Ammon's horn (tissue), 1 donor: Measurements from ENCODE around the gene SMARCAL1.

Source experiments
- DNase-seq: peaks from one replicate; pipeline ENCODE4 v3.0.0-alpha.2; 2016; ENCODE audit warnings: low spot score

SMARCAL1 gene

DNA sequence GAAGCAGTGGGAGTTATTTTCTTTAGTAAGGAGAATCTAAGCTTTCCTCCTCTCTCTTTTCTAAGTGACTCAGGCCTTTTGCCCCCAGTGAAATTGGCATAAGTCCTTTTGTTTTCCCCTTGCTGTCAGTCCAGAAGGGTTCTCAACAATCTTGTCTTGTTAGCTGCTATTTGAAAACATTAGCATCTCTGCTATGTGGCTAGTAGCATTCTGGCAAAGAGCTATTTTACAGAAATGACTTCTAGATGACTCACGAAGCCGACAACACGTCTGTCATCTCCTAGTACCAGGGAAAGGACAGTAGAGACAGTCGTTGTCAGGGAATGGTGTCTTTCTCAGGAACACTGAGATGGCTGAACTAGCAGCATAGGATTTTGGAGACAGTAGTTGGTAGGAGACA, 14.7 kb downstream of the SMARCAL1 start:
- DNase-seq: peak; percentile 43

DNA sequence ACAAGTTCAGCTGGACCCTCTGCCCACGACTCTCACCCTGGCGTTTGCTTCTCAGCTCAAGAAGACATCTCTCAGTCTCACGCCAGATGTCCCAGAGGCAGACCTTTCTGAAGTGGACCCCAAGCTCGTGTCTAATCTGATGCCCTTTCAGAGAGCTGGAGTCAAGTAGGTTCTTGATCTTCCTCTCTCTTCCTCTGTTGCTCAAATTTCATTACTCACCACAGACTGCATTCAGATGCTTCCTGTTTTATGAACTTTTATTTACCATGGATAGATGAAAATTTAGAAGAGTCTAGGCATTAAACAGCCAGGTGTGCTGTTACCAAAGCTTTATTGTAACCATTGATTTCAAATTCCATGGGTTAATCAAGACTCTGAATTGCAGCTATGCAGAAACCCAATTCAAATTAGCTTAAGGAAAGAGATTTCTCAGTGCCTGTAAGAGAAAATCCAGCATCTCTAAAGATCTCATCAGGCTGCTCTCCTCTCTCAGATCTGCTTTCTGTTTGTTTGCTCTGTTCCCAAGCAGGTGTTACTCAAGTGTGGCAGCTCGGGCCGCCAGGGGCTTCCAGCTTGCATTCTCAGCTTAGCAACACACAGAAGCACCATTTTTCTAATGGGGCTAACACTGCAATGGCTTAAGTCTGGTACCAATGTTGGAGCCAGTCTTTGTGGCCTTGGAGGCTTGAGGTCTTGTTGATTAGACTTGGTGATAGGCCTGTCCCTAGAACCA, 16.5 kb downstream of the SMARCAL1 start:
- no peak for DNase-seq

DNA sequence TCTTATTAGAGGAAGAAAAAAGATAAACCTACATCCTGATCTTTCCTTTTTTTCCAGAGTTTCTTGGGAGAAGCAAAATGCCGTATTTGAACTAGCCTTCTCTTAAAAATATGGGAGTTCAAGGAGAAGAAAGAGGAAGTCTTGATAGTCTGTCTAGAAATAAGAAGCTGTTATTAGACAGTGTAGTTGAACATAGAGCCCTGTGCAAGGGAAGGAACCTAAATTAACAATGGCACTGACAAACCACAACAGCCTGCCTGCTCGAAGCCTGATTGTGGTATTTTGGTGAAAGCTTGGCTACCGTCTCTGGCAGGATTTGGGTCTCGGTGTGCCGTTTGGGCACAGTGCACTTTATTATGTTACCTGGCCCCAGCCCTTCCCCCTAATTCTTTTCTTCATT, 17.1 kb downstream of the SMARCAL1 start:
- no peak for DNase-seq

DNA sequence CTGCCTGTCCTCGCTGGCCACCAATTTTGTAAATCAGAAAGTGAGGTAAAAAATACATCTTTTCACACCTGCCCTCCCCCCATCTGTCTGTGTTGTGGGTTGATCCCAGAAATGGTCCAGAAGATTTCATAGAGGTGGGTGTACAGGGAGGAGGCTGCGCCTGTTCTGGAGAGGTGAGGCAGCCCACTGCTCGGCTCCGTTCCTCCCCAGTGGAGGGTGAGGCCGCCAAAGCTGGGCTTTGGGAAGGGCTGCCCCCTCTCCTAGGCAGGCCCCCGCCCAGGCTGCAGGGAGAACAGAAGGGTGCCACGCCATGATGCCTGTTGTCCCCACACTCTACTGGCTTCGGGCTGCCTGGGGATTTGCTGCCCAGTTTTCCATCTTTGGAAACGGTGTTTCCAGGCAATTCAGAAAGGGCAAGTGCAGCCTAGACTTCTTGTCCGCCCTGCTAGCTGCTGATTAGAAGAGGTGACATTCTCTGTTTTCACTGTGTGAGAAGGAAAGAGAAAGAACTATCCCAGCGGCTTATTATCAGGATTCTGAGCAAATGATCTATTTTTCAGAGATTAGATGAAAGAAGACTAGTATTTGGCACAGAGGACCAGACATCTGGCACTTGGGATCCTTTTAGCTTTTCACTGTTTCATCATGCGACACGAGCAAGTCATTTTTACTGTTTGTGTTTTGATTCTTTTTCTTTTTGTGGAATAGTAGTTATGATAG, 18.7 kb downstream of the SMARCAL1 start:
- DNase-seq: peak; percentile 32

DNA sequence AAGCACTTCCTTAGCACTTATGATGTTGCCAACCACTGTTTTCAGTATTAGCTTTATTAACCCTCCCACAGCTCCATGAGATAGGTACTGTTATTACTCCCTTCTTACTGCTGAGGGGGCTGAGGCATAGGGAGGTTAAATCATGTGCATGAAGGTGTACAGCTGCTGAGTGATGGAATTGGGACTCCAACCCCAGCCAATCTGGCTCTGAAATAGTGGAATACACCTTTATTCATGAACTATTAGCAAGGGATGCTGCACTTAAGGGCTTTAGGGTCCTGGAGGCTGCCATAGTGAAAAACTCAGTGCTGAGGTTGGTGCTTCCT, 19.2 kb downstream of the SMARCAL1 start:
- no peak for DNase-seq

DNA sequence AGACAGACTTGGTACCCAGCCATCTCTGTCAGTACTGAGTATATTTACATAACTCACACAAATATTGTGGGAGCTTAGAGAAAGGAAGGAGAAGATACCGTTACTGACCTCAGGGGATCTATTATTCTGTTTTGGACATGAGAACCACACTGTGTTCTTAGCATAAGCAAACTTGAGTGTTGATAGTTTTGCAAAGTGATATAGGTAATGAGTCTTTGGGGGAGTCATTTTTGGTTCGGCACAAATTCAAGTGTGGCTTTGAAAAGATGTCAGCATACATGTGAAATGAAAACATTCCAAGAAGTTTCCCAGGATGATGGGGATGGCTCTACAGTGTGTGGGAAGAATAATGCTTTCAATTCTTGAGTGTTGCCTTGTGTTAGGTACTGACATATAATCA, 24.1 kb downstream of the SMARCAL1 start:
- DNase-seq: no peak

DNA sequence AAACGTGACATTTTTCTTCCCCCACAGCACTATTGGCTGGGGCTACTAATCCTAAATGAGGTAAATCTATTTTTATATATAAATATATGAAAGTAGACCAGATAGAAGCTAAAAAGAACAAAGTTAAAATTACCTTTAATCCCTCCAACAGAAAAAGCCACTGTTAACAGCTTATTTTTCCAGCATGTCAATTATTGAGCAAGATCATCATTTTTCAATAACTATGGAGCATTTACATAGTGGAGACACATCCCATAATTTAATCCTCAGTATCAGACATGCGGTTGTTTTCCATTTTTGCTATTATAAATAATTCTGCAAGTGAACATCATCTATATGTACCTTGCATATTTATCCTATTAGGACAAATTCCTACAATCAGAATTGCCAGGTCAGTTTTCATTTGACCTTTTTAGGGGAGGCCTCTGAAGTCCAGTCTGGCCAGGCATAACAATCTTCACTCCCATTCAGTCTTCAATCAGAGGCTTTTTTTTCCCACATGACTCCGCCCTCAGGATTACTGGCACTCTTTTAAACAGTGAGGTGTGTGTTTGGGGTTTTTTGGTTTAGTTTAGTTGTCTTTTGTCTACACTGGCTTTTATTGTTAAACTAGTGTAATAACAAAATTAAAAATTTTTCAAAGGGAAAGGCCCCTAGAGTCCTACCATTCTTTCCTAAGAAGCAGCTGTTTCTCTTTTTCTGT, 29.2 kb downstream of the SMARCAL1 start:
- no peak for DNase-seq

DNA sequence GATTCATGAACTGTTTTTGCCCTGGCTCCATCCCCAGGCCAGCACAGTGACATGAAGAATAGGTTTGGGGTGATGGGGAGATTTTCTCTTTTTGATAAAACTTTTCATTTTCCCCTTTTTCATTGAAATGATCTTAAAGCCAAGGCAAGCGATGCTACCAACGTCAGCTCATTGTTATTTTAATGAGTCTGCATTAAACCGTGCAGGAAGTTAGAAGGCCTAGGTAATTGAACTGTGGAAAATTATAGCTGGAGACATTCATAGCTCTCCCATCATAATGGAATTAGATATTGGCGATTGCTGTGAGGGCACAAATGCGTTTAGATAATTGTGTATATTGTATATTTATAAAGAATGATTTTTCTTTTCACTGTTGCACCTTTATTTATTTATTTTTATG, 33.2 kb downstream of the SMARCAL1 start:
- DNase-seq: no peak

DNA sequence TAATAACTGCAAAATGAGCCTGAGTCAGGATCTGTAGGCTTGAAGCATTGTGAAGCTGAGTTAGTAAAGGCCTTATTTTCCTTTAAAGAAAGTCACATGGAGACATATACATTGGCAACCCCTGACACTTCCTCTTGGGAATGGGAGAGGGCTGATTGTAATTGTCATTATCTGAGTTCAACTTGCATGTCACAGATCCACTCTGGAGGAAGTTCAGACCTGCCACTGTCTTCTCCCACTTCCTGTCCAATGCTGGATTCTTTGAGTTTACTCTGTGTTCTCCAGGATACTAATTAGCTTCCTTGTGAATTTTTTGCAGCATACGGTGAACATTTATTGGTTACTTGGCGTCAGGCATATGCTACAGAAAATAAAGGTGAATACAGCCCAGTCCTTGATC, 34.1 kb downstream of the SMARCAL1 start:
- DNase-seq: no peak

DNA sequence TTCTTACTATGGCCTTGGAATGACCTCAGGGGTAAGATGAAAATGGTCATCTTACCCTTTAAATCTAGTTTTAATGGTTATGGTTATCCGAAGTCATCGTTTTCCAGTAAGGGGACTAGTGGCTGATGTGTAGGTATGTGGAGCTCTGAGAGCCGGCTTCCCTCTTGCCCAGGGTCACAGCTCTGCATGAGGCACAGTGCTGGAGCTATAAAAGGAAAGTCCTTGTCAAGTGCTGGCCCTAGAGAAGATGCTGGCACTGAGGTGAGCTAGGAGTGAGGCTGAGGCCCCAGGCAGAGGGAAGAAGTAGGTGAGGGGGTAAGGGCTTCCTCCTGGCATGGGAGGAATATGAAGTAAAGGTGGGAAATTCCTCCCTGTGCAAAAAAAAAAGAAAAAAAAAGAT, 35.0 kb downstream of the SMARCAL1 start:
- DNase-seq: no peak

DNA sequence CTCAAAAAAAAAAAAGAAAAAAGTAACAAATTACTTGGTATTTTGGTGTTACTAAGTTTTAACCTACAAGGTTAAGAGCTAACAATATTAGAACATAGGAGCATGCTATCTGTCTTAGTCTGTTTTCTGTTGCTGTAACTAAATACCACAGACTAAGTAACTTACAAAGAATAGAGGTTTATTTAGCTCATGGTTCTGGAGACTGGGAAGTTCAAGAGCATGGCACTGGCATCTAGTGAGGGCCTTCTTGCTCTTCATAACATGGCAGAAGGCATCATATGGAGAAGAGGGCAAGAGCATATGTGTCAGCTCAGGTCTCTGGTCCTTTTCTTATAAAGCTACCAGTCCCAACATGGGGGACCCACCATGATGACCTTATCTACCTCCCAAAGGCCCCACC, 36.5 kb downstream of the SMARCAL1 start:
- no peak for DNase-seq

DNA sequence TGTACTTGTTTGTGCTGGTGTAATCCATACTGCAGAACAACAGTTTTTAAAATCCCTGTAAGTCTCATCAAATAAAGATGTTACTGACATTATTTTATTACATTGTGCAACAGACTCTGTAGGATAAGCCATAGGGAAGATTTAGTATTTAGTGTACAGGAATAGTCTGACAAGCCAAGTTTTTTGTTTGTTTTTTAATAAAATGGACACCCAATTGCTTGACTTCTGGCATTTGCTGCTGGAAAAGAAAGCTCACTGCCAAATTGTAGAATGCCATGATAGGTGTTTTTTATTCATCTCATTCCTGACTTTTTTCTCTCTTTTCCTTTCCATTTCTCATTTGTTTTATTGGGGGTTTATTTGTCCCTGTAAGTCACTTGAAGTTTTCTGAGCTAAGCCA, 38.1 kb downstream of the SMARCAL1 start:
- no peak for DNase-seq

DNA sequence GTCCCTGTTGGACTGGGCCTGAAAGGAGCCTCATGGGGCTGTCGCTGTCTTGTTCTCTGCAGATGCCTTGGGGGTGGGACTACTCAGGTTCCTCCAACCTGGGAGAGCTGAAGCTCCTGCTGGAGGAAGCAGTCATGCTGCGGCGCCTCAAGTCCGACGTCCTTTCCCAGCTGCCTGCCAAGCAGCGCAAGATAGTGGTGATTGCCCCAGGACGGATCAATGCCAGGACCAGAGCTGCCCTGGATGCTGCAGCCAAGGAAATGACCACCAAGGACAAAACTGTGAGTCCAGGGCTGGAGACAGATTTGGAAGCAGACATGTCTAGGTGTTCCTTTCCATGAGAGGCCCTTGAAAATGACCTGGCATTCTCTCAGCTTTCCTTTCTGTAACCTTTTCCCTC, 38.5 kb downstream of the SMARCAL1 start:
- DNase-seq: no peak

DNA sequence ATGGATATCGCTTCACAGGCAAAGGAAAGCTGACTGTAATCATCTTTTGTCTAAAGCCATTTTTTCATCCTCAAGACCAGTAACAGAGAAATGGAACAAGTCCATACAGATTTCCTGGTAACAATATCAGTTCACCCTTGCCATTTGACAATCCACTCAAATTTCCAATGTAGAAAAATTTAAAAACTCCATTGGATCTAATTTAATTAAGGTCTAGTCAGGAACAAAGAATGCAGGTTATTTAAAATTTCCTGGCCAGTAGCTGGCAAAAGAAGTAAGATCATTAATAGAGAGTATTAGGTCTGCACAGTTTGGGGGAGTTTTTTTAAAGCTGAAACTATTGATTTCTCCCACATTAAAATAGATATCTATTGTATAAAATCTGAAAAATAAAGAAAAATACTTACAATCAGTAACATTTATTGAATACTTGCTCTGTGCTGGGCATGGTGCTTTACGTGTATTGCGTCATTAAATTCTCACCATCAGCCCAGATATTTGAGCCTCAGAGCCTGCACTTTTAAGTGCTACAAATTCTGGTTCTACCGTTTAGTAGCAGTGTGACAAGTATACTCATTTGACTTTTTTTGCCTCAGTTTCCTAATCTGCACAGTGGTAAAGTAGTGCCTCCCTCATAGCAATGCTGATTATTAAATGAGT, 41.8 kb downstream of the SMARCAL1 start:
- DNase-seq: no peak

DNA sequence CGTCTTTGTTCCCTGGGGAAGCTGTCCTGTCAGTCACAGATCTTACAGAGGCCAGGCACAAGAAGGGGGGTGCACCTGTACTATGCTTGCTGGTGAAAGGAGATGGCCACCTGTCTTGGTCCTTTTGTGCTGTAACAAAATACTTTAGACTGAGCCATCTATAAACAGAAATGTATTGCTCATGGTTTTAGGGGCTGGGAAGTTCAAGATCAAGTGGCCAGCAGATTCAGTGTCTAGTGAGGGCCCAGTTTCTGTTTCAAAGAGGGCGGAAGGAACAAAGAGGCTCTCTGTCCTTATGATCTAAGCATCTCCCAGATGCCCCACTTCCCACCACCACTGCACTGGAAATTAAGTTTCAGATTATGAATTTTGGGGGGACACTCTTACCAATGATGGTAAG, 50.9 kb downstream of the SMARCAL1 start:
- DNase-seq: no peak

DNA sequence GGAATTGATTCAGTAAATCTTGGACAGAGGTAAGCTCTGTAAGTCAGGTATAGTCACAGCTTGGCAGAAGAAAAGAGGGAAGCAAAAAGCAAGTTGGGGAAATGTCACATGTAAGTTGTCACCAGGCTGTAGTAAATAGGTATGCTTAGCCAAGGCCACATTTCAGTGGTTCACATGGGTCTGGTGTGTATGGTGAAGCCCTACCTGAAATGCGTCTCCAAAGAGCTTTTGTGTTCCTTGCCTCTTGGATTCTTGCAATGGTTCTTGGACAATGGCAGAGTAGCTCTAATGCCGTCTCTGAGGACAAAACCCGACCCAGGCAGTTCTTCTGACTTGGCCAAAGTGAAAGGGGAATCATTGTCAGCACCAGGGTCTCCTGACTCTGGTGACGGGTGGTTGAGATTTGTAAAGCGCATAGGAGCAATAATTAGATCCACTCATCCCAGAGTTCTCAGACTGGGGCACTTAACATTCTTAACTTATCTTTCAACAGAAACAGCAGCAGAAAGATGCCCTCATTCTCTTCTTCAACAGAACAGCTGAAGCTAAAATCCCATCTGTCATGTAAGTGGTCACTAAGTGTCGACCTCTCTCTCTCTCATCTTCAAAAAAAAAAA, 51.9 kb downstream of the SMARCAL1 start:
- DNase-seq: no peak

DNA sequence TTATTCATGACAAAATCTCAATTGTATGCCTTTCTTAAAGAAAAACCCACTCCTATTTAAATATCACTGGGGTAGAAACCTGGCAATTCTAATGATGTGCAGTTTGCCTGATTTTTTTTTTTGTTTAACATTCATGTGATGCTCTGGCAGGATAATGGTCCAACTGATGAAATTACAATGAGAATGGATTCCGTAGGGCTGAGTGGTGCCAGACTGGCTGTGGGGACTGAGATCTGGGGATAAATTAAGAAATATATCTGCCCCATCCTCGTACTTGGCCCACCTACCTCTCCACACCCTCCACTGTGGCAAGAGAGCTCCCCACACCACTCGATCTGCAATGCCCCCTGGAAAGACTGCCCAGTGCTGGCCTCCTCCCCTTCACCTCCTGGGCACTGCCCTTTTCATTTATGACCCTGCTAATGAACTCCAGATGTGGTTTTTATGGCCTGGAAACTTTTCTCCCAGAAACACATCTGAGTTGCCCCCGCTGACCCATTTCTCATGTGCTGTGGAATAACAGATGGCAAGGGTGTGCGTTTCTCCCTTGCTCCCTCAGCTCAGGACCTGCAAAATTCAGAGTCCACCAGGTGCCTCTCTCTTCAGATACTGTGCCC, 53.4 kb downstream of the SMARCAL1 start:
- no peak for DNase-seq

DNA sequence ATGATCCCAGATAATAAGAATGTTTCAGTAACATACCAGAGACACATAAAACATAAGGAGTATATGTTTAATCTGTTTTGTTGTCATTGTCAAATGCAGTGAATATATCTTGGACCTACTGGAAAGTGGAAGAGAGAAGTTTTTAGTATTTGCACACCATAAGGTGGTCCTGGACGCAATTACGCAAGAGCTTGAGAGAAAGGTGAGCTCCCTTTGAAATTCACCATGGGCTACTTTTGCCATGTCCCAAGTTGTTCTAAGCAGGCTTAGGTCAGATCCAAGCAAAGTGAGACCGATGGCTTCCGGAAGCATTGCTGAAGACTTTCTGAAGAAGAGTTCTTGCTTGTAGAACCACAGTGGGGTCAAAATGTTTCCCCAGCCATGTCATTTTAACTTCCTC, 55.6 kb downstream of the SMARCAL1 start:
- DNase-seq: no peak

DNA sequence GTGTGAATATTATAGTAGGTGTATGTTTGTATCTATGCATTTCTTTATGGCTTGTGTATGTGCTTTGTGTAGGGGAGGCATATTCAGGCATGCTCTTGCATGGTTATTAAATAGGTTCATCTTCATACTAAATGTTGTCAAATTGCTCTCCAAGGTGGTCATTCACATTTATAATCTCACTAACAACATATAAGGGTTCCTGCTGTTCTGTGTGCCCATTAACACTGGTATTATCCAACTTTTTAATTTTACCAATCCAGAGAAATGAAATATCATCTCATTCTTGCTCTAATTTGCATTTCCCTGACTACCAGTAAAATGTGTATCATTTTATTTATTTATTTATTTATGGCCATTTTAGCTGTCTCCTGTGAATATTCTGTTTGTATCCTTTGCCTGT, 57.4 kb downstream of the SMARCAL1 start:
- no peak for DNase-seq

DNA sequence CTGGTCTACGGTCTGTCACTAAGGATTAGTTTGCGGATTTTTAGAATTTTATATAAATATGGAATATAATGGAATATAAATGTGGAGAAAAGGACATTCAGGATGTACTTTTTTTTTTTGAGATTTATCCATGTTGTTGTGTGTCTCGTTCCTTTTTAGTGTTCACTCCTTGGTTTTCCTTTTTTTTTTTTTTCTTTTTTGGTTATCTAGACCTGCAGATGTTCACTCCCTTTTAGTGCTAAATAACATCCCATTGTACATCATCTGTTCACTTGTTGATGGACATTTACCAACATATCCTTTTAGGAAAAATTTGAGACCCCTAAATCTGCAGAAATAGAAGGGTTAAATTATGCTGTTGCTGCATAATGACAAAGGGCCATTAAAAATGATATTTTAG, 60.9 kb downstream of the SMARCAL1 start:
- DNase-seq: no peak

DNA sequence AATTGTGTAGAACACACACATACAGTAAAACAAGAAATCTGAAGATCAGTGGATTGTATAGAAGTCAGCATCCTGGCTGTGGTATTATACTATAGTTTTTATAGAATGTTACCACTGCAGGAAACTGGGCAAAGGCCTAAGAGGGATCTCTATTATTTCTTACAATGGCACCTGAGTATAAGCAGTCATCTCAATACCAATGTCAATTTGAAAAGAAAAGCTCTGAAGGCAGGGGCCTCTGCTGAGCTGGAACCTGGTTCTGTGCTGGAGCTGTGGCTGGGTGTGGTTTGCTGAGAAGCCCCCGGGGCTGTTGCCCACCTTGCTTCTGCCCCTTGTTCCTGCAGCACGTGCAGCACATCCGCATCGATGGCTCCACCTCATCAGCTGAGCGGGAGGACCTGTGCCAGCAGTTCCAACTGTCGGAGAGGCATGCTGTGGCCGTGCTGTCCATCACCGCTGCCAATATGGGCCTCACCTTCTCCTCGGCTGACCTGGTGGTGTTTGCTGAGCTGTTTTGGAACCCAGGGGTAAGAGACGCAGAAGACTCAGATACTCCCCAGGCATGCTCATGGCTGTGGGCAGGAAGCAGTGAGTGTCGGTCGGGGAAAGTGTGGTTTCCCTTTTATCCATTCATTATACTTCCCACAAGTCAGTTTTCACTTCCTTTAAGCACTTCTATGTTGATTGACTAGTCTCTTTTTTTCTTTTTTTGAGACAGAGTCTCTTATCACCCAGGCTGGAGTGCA, 62.8 kb downstream of the SMARCAL1 start:
- DNase-seq: peak; percentile 58
